Stimulated activated naive B cell treated with anti-CD40 and anti-IgM and Interleukin-4, amounts not matched to agents 10 μg/mL and 1 μg/mL and 100 μg/mL, for 72 hours (primary cell): Measurements from ENCODE around the gene MYADML2.

Source experiments
- ATAC-seq, 2 donors: fragments of 150-1000 bp; cut with Tn5 transposase; replicated peaks; 2 replicates each; pipeline ENCODE4 v1.10.0; 2021; ENCODE audit warnings: moderate library complexity in 1 of 2
- DNase-seq: peaks from one replicate; pipeline ENCODE4 v3.0.0; 2021
- H3K27ac Mint-ChIP-seq: one replicate; pipeline ENCODE4 v1.8.0; 2022; ENCODE audit warnings: mild to moderate bottlenecking, mixed read lengths
- H3K27me3 Mint-ChIP-seq, 2 donors: one replicate each; pipeline ENCODE4 v1.8.0; 2022; ENCODE audit warnings: mixed read lengths in 2 of 2
- H3K36me3 Mint-ChIP-seq, 2 donors: one replicate each; pipeline ENCODE4 v1.8.0; 2022; ENCODE audit warnings: mixed read lengths in 2 of 2, mild to moderate bottlenecking in 1 of 2
- H3K4me1 Mint-ChIP-seq, 2 donors: one replicate each; pipeline ENCODE4 v1.8.0; 2022; ENCODE audit warnings: mixed read lengths in 2 of 2, mild to moderate bottlenecking in 1 of 2
- H3K4me3 Mint-ChIP-seq, 2 donors: one replicate each; pipeline ENCODE4 v1.8.0; 2022; ENCODE audit warnings: mild to moderate bottlenecking in 2 of 2, mixed read lengths in 2 of 2, moderate library complexity in 1 of 2
- H3K9me3 Mint-ChIP-seq, 2 donors: one replicate each; pipeline ENCODE4 v1.8.0; 2022; ENCODE audit warnings: mixed read lengths in 2 of 2, mild to moderate bottlenecking in 1 of 2

The MYADML2 gene

GRCh38 chr17:81930142-81931125, 16.6 kb downstream of the MYADML2 start:
- no peaks in the 10 kb centered on the region for H3K9me3 Mint-ChIP-seq
- peak overlapping the region in 1 of 2 donors; percentile 35 for H3K4me3 Mint-ChIP-seq
- H3K36me3 Mint-ChIP-seq, result peaks cover 24 to 40% of the 10 kb centered on the region in 2 donors
- DNase-seq (no peak), ATAC-seq (no peak)
- peaks cover 4 to 21% of the 10 kb centered on the region in 2 donors for H3K27me3 Mint-ChIP-seq
- no peak overlapping the region for H3K27ac Mint-ChIP-seq
- H3K4me1 Mint-ChIP-seq, result peaks cover 25 to 41% of the 10 kb centered on the region in 2 donors

- H3K36me3 Mint-ChIP-seq, result peaks cover 18 to 36% of the 10 kb centered on the region in 2 donors
- peak overlapping the region; percentile 35 to 65 for H3K4me3 Mint-ChIP-seq
- H3K4me1 Mint-ChIP-seq, result peaks cover 22 to 42% of the 10 kb centered on the region in 2 donors
- ATAC-seq (no peak), DNase-seq (no peak)
- H3K27ac Mint-ChIP-seq, result peak overlapping the region; percentile 75
- H3K9me3 Mint-ChIP-seq, result no peaks in the 10 kb centered on the region
- peaks cover 4 to 21% of the 10 kb centered on the region in 2 donors for H3K27me3 Mint-ChIP-seq
These were observed 17.5 kb downstream of the MYADML2 start for GRCh38 chr17:81929253-81930141.

GRCh38 chr17:81928544-81929252, 18.3 kb downstream of the MYADML2 start:
- H3K27ac Mint-ChIP-seq, result peak overlapping the region; percentile 75
- DNase-seq, result no peak

GRCh38 chr17:81927653-81928543, 19.1 kb downstream of the MYADML2 start, which contains the start of gene MAFG:
MAFG (minus strand) TSS chr17:81927735; CDS start chr17:81923185, 4,550 bp downstream.
- H3K27ac Mint-ChIP-seq, result peak within 1 kb of the TSS; percentile 96
- peaks cover 4 to 21% of the 10 kb centered on the region in 2 donors for H3K27me3 Mint-ChIP-seq
- H3K4me1 Mint-ChIP-seq, result peaks cover 30 to 58% of the 10 kb centered on the region in 2 donors
- peak; percentile 86 for DNase-seq
- no peaks in the 10 kb centered on the region for H3K9me3 Mint-ChIP-seq
- H3K4me3 Mint-ChIP-seq, result peak within 1 kb of the TSS; percentile 93 to 94
- H3K36me3 Mint-ChIP-seq, result peaks cover 12 to 24% of the 10 kb centered on the region in 2 donors
- ATAC-seq, result peak; percentile 63 to 73

More at GRCh38 chr17:81928544-81929252, 18.3 kb downstream of the MYADML2 start:
- no peak for ATAC-seq
- Mint-ChIP-seq H3K27me3 (peaks cover 4 to 21% of the 10 kb centered on the region in 2 donors), H3K36me3 (peaks cover 13 to 31% of the 10 kb centered on the region in 2 donors), H3K9me3 (no peaks in the 10 kb centered on the region), H3K4me3 (peak overlapping the region; percentile 67 to 77), H3K4me1 (peaks cover 28 to 50% of the 10 kb centered on the region in 2 donors)

GRCh38 chr17:81927152-81927652, 19.8 kb downstream of the MYADML2 start:
- Mint-ChIP-seq H3K27ac (peak overlapping the region; percentile 86), H3K4me1 (peaks cover 35 to 65% of the 10 kb centered on the region in 2 donors), H3K27me3 (peaks cover 4 to 21% of the 10 kb centered on the region in 2 donors), H3K4me3 (peak overlapping the region; percentile 93 to 94), H3K36me3 (peaks cover 16 to 22% of the 10 kb centered on the region in 2 donors), H3K9me3 (no peaks in the 10 kb centered on the region)
- DNase-seq, result no peak
- peak; percentile 20 to 31 for ATAC-seq

GRCh38 chr17:81926451-81927151, 20.4 kb downstream of the MYADML2 start:
- Mint-ChIP-seq H3K9me3 (no peaks in the 10 kb centered on the region), H3K27ac (peak overlapping the region; percentile 96), H3K4me1 (peaks cover 39 to 69% of the 10 kb centered on the region in 2 donors), H3K4me3 (peak overlapping the region; percentile 93 to 94), H3K27me3 (peaks cover 4 to 21% of the 10 kb centered on the region in 2 donors), H3K36me3 (peaks cover 21 to 24% of the 10 kb centered on the region in 2 donors)
- peak; percentile 52 to 61 for ATAC-seq
- peak; percentile 70 for DNase-seq

- DNase-seq (no peak), ATAC-seq (peak in 1 of 2 donors; percentile 7)
- peak overlapping the region; percentile 93 to 94 for H3K4me3 Mint-ChIP-seq
- H3K4me1 Mint-ChIP-seq, result peaks cover 40 to 70% of the 10 kb centered on the region in 2 donors
- H3K27ac Mint-ChIP-seq, result peak overlapping the region; percentile 96
- H3K36me3 Mint-ChIP-seq, result peaks cover 24 to 28% of the 10 kb centered on the region in 2 donors
- H3K9me3 Mint-ChIP-seq, result no peaks in the 10 kb centered on the region
- H3K27me3 Mint-ChIP-seq, result peaks cover 4 to 19% of the 10 kb centered on the region in 2 donors
These were observed 21.1 kb downstream of the MYADML2 start for GRCh38 chr17:81925860-81926450.

- peak overlapping the region; percentile 93 to 94 for H3K4me3 Mint-ChIP-seq
- H3K4me1 Mint-ChIP-seq, result peaks cover 38 to 72% of the 10 kb centered on the region in 2 donors
- ATAC-seq (no peak), DNase-seq (no peak)
- no peaks in the 10 kb centered on the region for H3K9me3 Mint-ChIP-seq
- H3K27ac Mint-ChIP-seq, result peak overlapping the region; percentile 96
- peaks cover 24 to 29% of the 10 kb centered on the region in 2 donors for H3K36me3 Mint-ChIP-seq
- peaks cover 4 to 11% of the 10 kb centered on the region in 2 donors for H3K27me3 Mint-ChIP-seq
These were observed 22.2 kb downstream of the MYADML2 start for GRCh38 chr17:81924557-81925532.

GRCh38 chr17:81923302-81924260, 23.5 kb downstream of the MYADML2 start:
- H3K36me3 Mint-ChIP-seq, result peaks cover 27 to 40% of the 10 kb centered on the region in 2 donors
- no peak for DNase-seq
- peak overlapping the region; percentile 77 to 78 for H3K4me3 Mint-ChIP-seq
- peaks cover 41 to 76% of the 10 kb centered on the region in 2 donors for H3K4me1 Mint-ChIP-seq
- no peaks in the 10 kb centered on the region for H3K9me3 Mint-ChIP-seq
- H3K27ac Mint-ChIP-seq, result peak overlapping the region; percentile 88
- ATAC-seq, result no peak
- H3K27me3 Mint-ChIP-seq, result no peaks in the 10 kb centered on the region
